ENCODE measurements around the gene SIRPB1. TPM values are rescaled to one million over a fixed set of nuclear protein-coding genes. Genes with fewer than 3 reads are reported as not detected.
"Not testable (repeated sequence)": the region's sequence is repeated elsewhere in the genome, so short reads cannot be mapped to it uniquely, and the experiment has no call there.

Gene SIRPB1
- total RNA-seq, 2 donors from 2014 or later = 1.4 to 8.5 TPM

DNA sequence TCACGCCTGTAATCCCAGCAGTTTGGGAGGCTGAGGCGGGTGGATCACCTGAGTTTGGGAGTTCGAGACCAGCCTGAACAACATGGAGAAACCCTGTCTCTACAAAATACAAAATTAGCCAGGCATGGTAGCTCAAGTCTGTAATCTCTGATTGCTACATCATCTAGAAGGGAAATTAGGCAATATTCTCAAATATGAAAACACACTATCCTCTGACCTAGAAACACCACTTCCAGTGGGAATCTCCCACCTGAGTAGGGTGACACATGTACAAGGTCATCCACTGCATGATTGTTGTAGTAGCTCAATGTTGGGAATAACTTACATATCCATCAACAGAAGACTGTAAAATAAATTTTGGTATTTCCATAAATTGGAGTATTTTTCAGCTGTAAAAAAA is 43.2 kb downstream of the SIRPB1 start:
- no peaks in the 10 kb centered on the region for H3K9me3 ChIP-seq
- no peak overlapping the region for H3K27ac ChIP-seq
- no peaks in the 10 kb centered on the region for H3K4me1 ChIP-seq (ENCODE audit: control insufficient read depth in 1 of 2, low read depth in 2 of 2)
- TF ChIP-seq, protein P1, sequence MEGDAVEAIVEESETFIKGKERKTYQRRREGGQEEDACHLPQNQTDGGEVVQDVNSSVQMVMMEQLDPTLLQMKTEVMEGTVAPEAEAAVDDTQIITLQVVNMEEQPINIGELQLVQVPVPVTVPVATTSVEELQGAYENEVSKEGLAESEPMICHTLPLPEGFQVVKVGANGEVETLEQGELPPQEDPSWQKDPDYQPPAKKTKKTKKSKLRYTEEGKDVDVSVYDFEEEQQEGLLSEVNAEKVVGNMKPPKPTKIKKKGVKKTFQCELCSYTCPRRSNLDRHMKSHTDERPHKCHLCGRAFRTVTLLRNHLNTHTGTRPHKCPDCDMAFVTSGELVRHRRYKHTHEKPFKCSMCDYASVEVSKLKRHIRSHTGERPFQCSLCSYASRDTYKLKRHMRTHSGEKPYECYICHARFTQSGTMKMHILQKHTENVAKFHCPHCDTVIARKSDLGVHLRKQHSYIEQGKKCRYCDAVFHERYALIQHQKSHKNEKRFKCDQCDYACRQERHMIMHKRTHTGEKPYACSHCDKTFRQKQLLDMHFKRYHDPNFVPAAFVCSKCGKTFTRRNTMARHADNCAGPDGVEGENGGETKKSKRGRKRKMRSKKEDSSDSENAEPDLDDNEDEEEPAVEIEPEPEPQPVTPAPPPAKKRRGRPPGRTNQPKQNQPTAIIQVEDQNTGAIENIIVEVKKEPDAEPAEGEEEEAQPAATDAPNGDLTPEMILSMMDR (IDR thresholded peaks at IDR 0.05) = no peak
- ATAC-seq (ENCODE audit: insufficient number of reproducible peaks, low FRiP score, low read depth) (no peak), DNase-seq (ENCODE audit: low spot score) (no peak)
- H3K4me3 ChIP-seq = no peak overlapping the region
- no peaks in the 10 kb centered on the region for H3K27me3 ChIP-seq (replicated peaks; ENCODE audit: insufficient read depth)
- H3K36me3 ChIP-seq = no peaks in the 10 kb centered on the region

DNA sequence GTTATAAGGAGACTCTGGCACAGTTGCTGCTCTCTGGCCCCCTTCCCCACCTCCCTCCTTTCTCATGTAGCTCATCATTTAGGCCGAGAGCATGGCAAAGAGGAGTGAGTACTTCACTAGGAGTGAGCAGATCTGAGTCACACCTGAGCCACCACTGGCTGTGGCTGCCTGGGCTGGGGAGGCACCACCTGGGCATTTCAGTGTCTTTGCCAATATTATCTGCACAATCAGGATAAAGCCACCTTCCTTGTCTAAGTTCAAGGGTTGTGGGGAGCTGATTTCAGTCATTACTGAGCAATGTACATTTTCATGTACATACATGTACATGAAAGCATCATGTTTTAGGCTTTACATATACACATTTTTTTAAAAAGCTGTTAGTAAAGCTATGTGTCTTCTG is 43.8 kb downstream of the SIRPB1 start:
- not testable (repeated sequence) for H3K27me3 ChIP-seq (replicated peaks; ENCODE audit: insufficient read depth); H3K27ac ChIP-seq; H3K9me3 ChIP-seq; H3K36me3 ChIP-seq; DNase-seq (ENCODE audit: low spot score); ATAC-seq (ENCODE audit: insufficient number of reproducible peaks, low FRiP score, low read depth); H3K4me1 ChIP-seq (ENCODE audit: control insufficient read depth in 1 of 2, low read depth in 2 of 2); H3K4me3 ChIP-seq

DNA sequence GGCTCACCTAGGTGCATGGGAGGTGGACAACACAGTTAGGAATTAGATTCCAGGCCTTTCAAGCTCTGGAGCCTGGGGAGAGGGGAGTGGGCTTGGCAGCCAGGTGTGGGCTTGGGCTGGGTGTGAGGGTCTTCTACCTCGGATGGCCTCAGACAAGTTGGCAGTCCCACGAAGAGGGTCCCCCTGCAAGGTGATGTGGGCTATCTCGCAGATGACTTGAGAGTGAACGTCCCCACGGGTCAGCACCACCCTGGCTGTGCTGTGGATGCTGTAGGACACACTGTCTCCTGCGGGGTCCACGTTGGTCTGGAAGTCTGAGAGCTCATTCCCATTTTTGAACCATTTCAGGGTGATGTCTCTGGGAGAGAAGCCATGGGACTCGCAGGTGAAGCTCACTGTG is 48.2 kb downstream of the SIRPB1 start:
- H3K36me3 ChIP-seq; ATAC-seq (ENCODE audit: insufficient number of reproducible peaks, low FRiP score, low read depth); DNase-seq (ENCODE audit: low spot score); H3K9me3 ChIP-seq; H3K4me1 ChIP-seq (ENCODE audit: control insufficient read depth in 1 of 2, low read depth in 2 of 2); H3K27me3 ChIP-seq (replicated peaks; ENCODE audit: insufficient read depth); H3K4me3 ChIP-seq; H3K27ac ChIP-seq: not testable (repeated sequence)

Other genes starting within 250 kb of the SIRPB1 start
- 100 to 1,000 TPM in 1 of 2 donors, 10 to 100 TPM in 1; 69.9 to 184 TPM for gene FKBP1A, start 227.0 kb downstream of the SIRPB1 start, total RNA-seq
- 10 to 100 TPM; 26.9 to 49.7 TPM for gene NSFL1C, start 153.2 kb downstream of the SIRPB1 start, total RNA-seq
- gene SIRPB2, start 128.6 kb downstream of the SIRPB1 start, total RNA-seq = 10 to 100 TPM; 11.0 to 29.8 TPM
- not detected for gene SIRPD, start 62.3 kb downstream of the SIRPB1 start, total RNA-seq
- 1 to 10 TPM in 1 of 2 donors, not detected in 1; 3.8 TPM for gene SIRPG, start 37.8 kb upstream of the SIRPB1 start, total RNA-seq

Data from thoracic aorta (tissue), 2 donors.